ENCODE data around the gene FAM90A26. TPM values are rescaled to one million over a fixed set of nuclear protein-coding genes. Genes with fewer than 3 reads are reported as not detected.
"Not testable (repeated sequence)": the region's sequence is repeated elsewhere in the genome, so short reads cannot be mapped to it uniquely, and the experiment has no call there.

FAM90A26 gene
- total RNA-seq, 1 donor from 2014 or later, result not detected

- not testable (repeated sequence) for DNase-seq (ENCODE audit: low spot score)
These were observed 11.8 kb upstream of the FAM90A26 start for GRCh38 chr4:9158392-9158791.

GRCh38 chr4:9160046-9160445, 10.2 kb upstream of the FAM90A26 start:
- not testable (repeated sequence) for DNase-seq (ENCODE audit: low spot score)

GRCh38 chr4:9165990-9166389, 4.2 kb upstream of the FAM90A26 start:
- not testable (repeated sequence) for DNase-seq (ENCODE audit: low spot score)

DNA sequence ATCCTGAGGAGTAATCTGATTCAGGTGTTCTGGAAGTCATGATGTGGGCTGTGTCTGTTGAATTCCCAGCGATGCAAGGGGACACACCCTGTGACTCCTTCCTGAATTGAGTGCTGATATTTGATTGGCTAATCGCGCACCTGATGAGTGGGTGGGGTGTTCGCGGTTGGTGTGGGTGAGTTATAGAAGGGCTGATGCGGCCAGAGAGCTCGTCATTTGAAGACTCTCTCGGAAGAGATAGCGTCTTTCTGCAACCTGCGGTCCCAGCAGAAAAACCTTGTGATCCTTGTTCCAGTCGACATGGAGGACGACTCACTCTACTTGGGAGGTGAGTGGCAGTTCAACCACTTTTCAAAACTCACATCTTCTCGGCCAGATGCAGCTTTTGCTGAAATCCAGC, 40.1 kb downstream of the FAM90A26 start, which contains the start of gene USP17L10:
USP17L10 (plus strand) TSS at position 301 of the 400 bp plus-strand sequence; CDS start at position 301, 0 bp downstream.
- DNase-seq (ENCODE audit: low spot score), result not testable (repeated sequence)

GRCh38 chr4:9214701-9215100, 44.5 kb downstream of the FAM90A26 start:
- DNase-seq (ENCODE audit: low spot score), result peak; percentile 81

DNA sequence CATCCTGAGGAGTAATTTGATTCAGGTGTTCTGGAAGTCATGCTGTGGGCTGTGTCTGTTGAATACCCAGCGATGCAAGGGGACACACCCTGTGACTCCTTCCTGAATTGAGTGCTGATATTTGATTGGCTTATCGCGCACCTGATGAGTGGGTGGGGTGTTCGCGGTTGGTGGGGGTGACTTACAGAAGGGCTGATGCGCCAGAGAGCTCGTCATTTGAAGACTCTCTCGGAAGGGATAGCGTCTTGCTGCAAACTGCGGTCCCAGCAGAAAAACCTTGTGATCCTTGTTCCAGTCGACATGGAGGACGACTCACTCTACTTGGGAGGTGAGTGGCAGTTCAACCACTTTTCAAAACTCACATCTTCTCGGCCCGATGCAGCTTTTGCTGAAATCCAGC, 44.9 kb downstream of the FAM90A26 start, which contains the start of gene USP17L11:
USP17L11 (plus strand) TSS at position 301 of the 400 bp plus-strand sequence; CDS start at position 301, 0 bp downstream.
- DNase-seq (ENCODE audit: low spot score), result not testable (repeated sequence)

DNA sequence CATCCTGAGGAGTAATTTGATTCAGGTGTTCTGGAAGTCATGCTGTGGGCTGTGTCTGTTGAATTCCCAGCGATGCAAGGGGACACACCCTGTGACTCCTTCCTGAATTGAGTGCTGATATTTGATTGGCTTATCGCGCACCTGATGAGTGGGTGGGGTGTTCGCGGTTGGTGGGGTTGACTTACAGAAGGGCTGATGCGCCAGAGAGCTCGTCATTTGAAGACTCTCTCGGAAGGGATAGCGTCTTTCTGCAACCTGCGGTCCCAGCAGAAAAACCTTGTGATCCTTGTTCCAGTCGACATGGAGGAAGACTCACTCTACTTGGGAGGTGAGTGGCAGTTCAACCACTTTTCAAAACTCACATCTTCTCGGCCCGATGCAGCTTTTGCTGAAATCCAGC, 49.6 kb downstream of the FAM90A26 start, which contains the start of gene USP17L12:
USP17L12 (plus strand) TSS at position 301 of the 400 bp plus-strand sequence; CDS start at position 301, 0 bp downstream.
- not testable (repeated sequence) for DNase-seq (ENCODE audit: low spot score)

GRCh38 chr4:9224596-9224995, 54.4 kb downstream of the FAM90A26 start, which contains the start of gene USP17L13:
USP17L13 (plus strand) TSS chr4:9224896; CDS start chr4:9224896, 0 bp downstream.
- not testable (repeated sequence) for DNase-seq (ENCODE audit: low spot score)

Other genes with a start within 250 kb of the FAM90A26 start
- gene USP17L10, start 40.2 kb downstream of the FAM90A26 start, total RNA-seq, result not detected
- gene USP17L11, start 45.0 kb downstream of the FAM90A26 start, total RNA-seq, result not detected
- gene USP17L12, start 49.7 kb downstream of the FAM90A26 start, total RNA-seq, result not detected
- gene USP17L13, start 54.5 kb downstream of the FAM90A26 start, total RNA-seq, result not detected
- not detected for gene USP17L15, start 64.0 kb downstream of the FAM90A26 start, total RNA-seq
- gene USP17L17, start 73.5 kb downstream of the FAM90A26 start, total RNA-seq, result not detected
- gene USP17L18, start 78.2 kb downstream of the FAM90A26 start, total RNA-seq, result not detected
- not detected for gene USP17L19, start 83.0 kb downstream of the FAM90A26 start, total RNA-seq
- not detected for gene USP17L20, start 87.7 kb downstream of the FAM90A26 start, total RNA-seq
- not detected for gene USP17L21, start 92.5 kb downstream of the FAM90A26 start, total RNA-seq
- gene USP17L22, start 97.2 kb downstream of the FAM90A26 start, total RNA-seq, result not detected
- not detected for gene USP17L24, start 154.8 kb downstream of the FAM90A26 start, total RNA-seq
- gene USP17L25, start 159.5 kb downstream of the FAM90A26 start, total RNA-seq, result not detected
- gene USP17L26, start 164.2 kb downstream of the FAM90A26 start, total RNA-seq, result not detected
- gene USP17L5, start 169.0 kb downstream of the FAM90A26 start, total RNA-seq, result not detected
- not detected for gene USP17L27, start 173.7 kb downstream of the FAM90A26 start, total RNA-seq
- not detected for gene USP17L28, start 178.5 kb downstream of the FAM90A26 start, total RNA-seq
- gene USP17L29, start 183.2 kb downstream of the FAM90A26 start, total RNA-seq, result not detected
- not detected for gene USP17L30, start 192.7 kb downstream of the FAM90A26 start, total RNA-seq

All from mesenteric fat pad (tissue), 1 donor.